Hematopoietic multipotent progenitor cell (in vitro differentiated cells): ENCODE results near the gene OR1I1. TPM values are rescaled to one million over a fixed set of nuclear protein-coding genes. Genes with fewer than 3 reads are reported as not detected.
A peak's percentile ranks its signal among the peaks of the same experiment; 100 is the strongest.

Source experiments
- DNase-seq, 3 donors: peaks; one replicate each; pipeline ENCODE4 v3.0.0-alpha.2; 2011 to 2015; ENCODE audit warnings: low read depth in 2 of 3, low spot score in 2 of 3
- total RNA-seq: library from RNA; depleted of rRNA; stranded (reverse); fragments of >200 nt; gene quantifications from one replicate; pipeline ENCODE4 v1.2.3, GENCODE V29; 2012

Gene OR1I1
- total RNA-seq, 1 donor, result under 0.01 TPM

- DNase-seq, result peak in 1 of 3 donors; percentile 42
These were observed 34.0 kb downstream of the OR1I1 start for GRCh38 chr19:15115762-15116615.

GRCh38 chr19:15116856-15117255 lies 34.8 kb downstream of the OR1I1 start:
- DNase-seq, result no peak

- no peak for DNase-seq
These were observed 36.2 kb downstream of the OR1I1 start for GRCh38 chr19:15118248-15118647.

- no peak for DNase-seq
These were observed 36.9 kb downstream of the OR1I1 start for GRCh38 chr19:15118789-15119494.

DNA sequence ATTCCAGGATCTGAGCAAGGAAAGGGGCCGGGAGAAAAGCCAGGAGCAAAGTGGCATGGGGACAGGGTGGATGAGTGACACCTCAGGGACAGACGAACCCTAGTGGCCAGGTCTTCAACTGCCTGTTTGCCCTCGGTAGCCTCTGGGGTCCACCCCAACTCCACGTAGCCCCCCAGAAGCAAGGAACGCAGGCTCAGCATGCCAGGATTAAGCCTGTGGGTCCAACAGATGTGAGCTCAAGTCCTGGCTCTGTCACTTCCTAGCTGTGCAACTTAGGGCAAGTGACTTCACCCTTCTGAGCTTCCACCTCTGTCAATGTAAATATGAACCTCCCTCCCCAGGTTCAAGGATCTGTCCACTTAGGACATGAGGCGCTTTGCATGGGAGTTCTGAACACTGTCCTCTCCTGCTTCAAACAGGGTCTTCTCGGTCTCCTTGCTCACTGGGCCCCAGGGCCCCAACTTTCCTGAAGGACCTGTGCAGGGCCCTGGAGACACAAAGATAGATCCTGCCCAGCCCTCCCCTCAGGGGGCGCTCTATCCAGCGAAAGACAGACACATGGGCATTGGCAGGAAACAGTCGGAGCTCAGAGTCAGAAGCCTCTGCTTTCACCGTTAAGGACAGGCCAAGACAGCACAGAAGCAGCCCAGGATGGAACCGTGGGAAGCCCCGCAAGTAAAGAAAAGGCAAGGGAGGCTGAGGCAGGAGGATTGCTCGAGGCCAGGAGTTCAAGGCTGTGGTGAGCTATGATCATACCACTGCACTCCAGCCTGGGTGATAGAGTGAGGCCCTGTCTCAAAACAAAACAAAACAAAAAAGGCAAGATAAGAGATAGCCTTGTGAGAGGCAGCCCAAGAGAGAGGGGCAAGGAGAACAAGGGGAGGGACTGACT lies 38.4 kb downstream of the OR1I1 start:
- DNase-seq, result no peak

GRCh38 chr19:15122331-15123030 lies 40.5 kb downstream of the OR1I1 start:
- no peak for DNase-seq

- DNase-seq, result no peak
These were observed 41.2 kb downstream of the OR1I1 start for GRCh38 chr19:15123031-15123890.

DNA sequence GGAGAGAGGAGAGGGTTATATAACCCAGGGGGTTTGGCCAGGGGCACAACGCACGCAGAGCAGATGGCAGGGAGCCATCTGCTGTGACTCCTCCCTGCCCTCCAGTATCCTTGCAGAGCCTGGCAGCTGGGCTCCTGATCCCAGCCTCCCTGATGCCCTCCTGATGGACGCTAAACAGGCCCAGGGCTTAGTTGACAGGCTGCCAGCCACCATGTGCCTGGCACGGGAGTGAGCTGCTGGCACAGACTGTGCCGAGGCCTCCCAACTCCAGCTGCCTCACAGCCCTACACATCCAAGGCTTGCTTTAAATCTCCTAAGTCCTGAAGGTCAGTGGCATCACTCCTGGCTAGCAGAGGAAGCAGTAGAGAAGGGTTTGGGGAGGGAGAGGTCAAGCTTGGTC lies 41.9 kb downstream of the OR1I1 start:
- no peak for DNase-seq

DNA sequence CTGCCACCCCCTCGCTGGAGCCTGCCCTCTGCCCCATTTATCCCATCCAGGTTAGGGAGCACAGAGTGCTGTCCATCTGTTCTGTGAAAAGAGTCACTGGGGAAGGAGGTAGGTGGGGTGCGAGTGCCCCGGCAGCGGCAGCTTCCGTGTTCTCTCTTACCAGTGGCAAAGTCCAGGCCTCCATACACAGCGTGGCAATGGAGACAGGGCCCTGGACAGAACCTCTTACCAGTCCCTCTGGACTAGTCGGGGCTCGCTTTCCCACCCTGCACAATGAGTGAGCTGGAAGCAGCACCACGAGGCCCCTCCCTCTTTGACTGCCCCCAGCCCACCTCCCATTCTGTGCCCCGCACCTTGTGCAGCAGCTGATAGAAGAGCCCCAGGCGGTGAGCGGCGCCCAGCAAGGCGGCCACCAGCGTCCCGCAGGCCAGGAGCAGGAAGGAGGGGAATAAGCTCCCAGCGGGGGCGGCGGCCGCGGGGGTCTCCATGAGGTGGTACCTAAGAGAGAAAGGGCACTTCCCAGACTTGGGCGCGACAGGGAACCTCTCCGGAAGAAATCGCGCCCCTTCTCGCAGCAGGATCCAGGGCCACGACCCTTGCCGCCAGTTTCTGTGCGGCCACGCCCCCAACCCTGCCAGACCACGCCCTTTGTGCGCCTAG lies 42.7 kb downstream of the OR1I1 start:
- peak in 1 of 3 donors; percentile 23 for DNase-seq

DNA sequence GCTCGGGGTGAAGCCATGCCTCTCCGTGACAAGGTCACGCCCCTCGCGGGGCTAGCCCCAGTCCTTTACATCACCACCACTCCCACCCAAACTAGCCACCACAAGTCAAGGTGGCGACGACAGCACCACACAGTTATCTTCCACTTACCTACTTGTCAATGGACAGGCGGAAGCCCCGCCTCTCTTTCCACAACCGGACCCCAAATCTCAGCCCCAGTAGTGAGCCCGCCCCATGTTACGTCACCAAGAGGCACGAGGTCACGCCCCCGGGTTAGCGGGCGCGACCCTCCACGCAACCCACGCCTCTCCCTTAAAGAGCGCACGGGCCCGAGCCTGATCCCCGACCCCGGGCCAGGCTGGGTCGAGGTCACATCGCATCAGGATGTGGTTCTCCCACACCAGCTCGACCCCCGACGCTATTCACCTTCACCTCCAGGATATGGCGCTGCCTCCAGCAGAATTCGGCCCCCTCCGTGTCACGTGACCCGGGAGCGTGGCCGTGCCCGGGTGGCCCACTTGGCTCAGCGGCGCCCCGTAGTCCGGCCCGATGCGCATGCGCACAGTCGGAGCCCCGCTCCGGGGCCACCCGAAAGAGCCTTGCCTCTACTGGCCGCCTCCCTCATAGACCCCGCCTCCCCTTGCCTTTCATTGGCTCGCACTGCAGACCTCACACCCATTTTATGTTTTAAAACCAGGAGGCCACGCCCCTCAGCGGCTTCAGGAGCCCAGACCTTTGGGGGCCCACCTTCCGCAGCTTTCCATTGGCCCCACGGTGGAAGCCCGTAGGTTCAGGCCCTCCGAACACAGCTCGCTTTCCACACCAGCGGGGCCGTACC lies 43.4 kb downstream of the OR1I1 start:
- DNase-seq, result peak; percentile 94 to 100 (median 99)

DNA sequence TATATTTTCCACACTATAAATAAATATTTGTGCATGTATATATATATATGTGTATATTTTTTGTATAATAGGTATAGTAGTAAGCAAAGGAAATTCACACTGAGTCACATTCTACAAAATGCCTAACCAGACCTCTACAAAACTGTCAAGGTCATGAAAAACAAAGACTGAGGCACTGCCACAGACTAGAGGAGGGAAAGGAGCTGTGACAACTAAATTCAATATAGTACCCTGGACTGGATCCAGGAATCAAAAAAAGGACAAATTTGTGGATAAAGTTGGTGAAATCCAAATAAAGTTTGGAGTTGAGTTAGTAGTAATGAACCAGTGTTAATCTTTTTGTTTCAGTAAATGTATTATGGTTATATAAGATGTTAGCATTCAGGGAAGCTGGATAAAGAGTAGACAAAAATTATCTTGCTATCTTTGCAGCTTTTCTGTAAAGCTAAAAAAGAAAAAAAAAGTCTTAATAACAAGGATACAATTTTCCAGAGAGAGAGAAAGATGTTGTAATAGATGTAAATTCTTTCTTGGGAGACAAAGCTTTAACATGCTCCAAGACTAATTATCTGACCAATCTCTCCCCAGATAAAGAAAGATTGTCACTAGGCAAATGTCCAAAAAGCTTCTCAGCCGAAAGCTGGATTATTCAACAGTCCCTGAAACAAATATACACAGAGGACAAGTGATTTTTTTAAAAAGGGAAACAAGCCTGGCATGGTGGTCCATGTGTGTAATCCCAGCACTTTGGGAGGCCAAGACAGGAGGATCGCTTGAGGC lies 44.3 kb downstream of the OR1I1 start:
- DNase-seq, result no peak

GRCh38 chr19:15128162-15128770 lies 46.3 kb downstream of the OR1I1 start:
- no peak for DNase-seq

DNA sequence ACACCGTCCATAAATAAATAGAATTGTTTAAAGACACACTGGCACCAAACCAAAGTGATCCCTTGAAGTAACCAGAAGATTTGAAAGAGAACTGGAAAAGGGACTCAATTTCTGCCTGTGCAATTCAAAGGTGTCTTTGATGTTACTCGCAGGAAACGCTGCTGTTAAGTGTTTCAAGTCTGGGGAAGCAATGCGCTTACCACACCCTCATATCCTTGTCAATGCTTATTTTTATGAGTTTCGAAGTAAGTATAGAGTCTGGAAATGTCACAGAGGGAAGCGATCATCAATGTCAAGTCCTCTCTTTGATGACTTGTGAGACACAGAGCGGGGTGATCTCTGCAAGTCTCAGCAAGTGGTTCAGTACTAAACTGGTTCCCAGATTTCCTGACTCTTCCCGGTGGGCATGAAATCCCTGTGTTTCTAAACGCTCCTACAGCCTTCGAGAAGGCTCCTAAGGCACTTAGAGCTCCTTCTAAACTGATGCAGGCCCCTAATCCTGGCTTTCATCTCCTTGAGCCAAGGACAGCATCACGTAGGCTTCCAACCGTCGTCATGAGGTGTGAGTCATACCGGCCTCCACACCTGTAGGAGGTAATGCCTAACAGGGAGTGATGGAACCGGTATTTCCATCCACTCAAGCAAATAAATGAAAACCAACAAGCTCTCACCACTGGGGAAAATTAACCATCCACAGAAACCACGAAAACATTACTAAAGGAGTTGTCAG lies 48.0 kb downstream of the OR1I1 start:
- DNase-seq, result no peak

- no peak for DNase-seq
These were observed 54.4 kb downstream of the OR1I1 start for GRCh38 chr19:15136234-15136954.

DNA sequence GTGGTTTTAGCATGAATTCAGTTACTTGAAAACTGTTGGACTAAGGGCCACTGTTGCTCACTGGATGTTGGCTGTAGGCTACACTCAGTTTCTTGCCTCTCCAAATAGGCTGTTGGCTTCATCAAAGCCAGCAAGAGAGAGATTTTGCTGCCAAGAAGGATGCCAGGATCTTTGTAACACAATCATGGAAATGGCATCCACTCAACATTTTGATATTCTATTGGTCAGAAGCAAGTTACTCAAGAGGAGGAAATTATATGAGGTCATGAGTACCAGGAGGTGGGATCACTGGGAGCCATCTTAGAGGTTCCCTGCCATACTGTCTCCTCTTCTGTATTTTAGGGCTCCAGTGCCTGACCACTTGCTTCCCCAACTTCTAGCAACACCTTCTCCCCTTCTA lies 55.8 kb downstream of the OR1I1 start:
- DNase-seq, result no peak

- DNase-seq, result no peak
These were observed 56.4 kb downstream of the OR1I1 start for GRCh38 chr19:15138427-15138826.
